Mucosa of rectum (tissue), 2 donors: ENCODE results near the gene SLC38A6.
"Not testable (repeated sequence)": the region's sequence is repeated elsewhere in the genome, so short reads cannot be mapped to it uniquely, and the experiment has no call there.

Experiments
- H3K27ac ChIP-seq, 2 donors: one replicate each; pipeline ENCODE4 v1.7.0; 2013; ENCODE audit warnings: inconsistent platforms in 2 of 2, low read depth in 2 of 2, low read length in 2 of 2
- H3K27me3 ChIP-seq, 2 donors: one replicate each; pipeline ENCODE4 v1.7.0; 2013; ENCODE audit warnings: low read length in 2 of 2; ENCODE audit not compliant: control insufficient read depth in 2 of 2, insufficient read depth in 2 of 2
- H3K36me3 ChIP-seq, 2 donors: one replicate each; pipeline ENCODE4 v1.7.0; 2013; ENCODE audit warnings: low read length in 2 of 2; ENCODE audit not compliant: control insufficient read depth in 2 of 2, insufficient read depth in 2 of 2
- H3K4me1 ChIP-seq, 2 donors: one replicate each; pipeline ENCODE4 v1.7.0; 2013; ENCODE audit warnings: low read length in 2 of 2, mild to moderate bottlenecking in 1 of 2; ENCODE audit not compliant: control insufficient read depth in 2 of 2, insufficient read depth in 2 of 2
- H3K4me3 ChIP-seq, 2 donors: one replicate each; pipeline ENCODE4 v1.7.0; 2013; ENCODE audit warnings: low read length in 2 of 2
- H3K9ac ChIP-seq, 2 donors: one replicate each; pipeline ENCODE4 v1.7.0; 2013; ENCODE audit warnings: low read length in 2 of 2, low read depth in 1 of 2, mild to moderate bottlenecking in 1 of 2
- H3K9me3 ChIP-seq, 2 donors: one replicate each; pipeline ENCODE4 v1.7.0; 2013; ENCODE audit warnings: low read length in 2 of 2; ENCODE audit not compliant: control insufficient read depth in 2 of 2
- donor health status: healthy.
- donor health status: Normal muscosa, but diverticular disease.

SLC38A6 gene

GRCh38 chr14:61047021-61047420 is 66.0 kb downstream of the SLC38A6 start:
- Histone ChIP-seq H3K4me3 (no peak overlapping the region), H3K4me1 (no peaks in the 10 kb centered on the region), H3K9ac (no peak overlapping the region), H3K27me3 (no peaks in the 10 kb centered on the region), H3K27ac (no peak overlapping the region), H3K9me3 (no peaks in the 10 kb centered on the region), H3K36me3 (no peaks in the 10 kb centered on the region)

- Histone ChIP-seq H3K27me3 (no peaks in the 10 kb centered on the region), H3K4me3 (no peak overlapping the region), H3K4me1 (no peaks in the 10 kb centered on the region), H3K9me3 (no peaks in the 10 kb centered on the region), H3K9ac (no peak overlapping the region), H3K27ac (no peak overlapping the region), H3K36me3 (no peaks in the 10 kb centered on the region)
These were observed 67.6 kb downstream of the SLC38A6 start for GRCh38 chr14:61048640-61049039.

GRCh38 chr14:61050417-61050816 is 69.4 kb downstream of the SLC38A6 start:
- Histone ChIP-seq H3K9ac (no peak overlapping the region), H3K4me1 (no peaks in the 10 kb centered on the region), H3K36me3 (no peaks in the 10 kb centered on the region), H3K9me3 (no peaks in the 10 kb centered on the region), H3K27ac (no peak overlapping the region), H3K4me3 (no peak overlapping the region), H3K27me3 (no peaks in the 10 kb centered on the region)

- H3K4me1 ChIP-seq: no peaks in the 10 kb centered on the region
- H3K4me3 ChIP-seq: no peak overlapping the region
- H3K27me3 ChIP-seq: no peaks in the 10 kb centered on the region
- no peaks in the 10 kb centered on the region for H3K9me3 ChIP-seq
- H3K9ac ChIP-seq: no peak overlapping the region
- no peak overlapping the region for H3K27ac ChIP-seq
- H3K36me3 ChIP-seq: no peaks in the 10 kb centered on the region
These were observed 70.0 kb downstream of the SLC38A6 start for GRCh38 chr14:61051051-61051450.

GRCh38 chr14:61051621-61052020 is 70.6 kb downstream of the SLC38A6 start:
- Histone ChIP-seq H3K4me1 (no peaks in the 10 kb centered on the region), H3K27me3 (no peaks in the 10 kb centered on the region), H3K9ac (no peak overlapping the region), H3K9me3 (no peaks in the 10 kb centered on the region), H3K27ac (no peak overlapping the region), H3K36me3 (no peaks in the 10 kb centered on the region), H3K4me3 (no peak overlapping the region)

GRCh38 chr14:61063461-61063860 is 82.4 kb downstream of the SLC38A6 start:
- Histone ChIP-seq H3K9me3 (no peaks in the 10 kb centered on the region), H3K4me1 (no peaks in the 10 kb centered on the region), H3K9ac (no peak overlapping the region), H3K27ac (no peak overlapping the region), H3K36me3 (no peaks in the 10 kb centered on the region), H3K4me3 (no peak overlapping the region), H3K27me3 (no peaks in the 10 kb centered on the region)

GRCh38 chr14:61064210-61064609 is 83.2 kb downstream of the SLC38A6 start:
- Histone ChIP-seq H3K27me3 (no peaks in the 10 kb centered on the region), H3K9ac (no peak overlapping the region), H3K4me1 (no peaks in the 10 kb centered on the region), H3K4me3 (no peak overlapping the region), H3K27ac (no peak overlapping the region), H3K9me3 (no peaks in the 10 kb centered on the region), H3K36me3 (no peaks in the 10 kb centered on the region)

GRCh38 chr14:61064856-61065255 is 83.8 kb downstream of the SLC38A6 start:
- H3K4me3 ChIP-seq: no peak overlapping the region
- H3K27ac ChIP-seq: no peak overlapping the region
- H3K9ac ChIP-seq: no peak overlapping the region
- H3K36me3 ChIP-seq: no peaks in the 10 kb centered on the region
- no peaks in the 10 kb centered on the region for H3K4me1 ChIP-seq
- H3K27me3 ChIP-seq: no peaks in the 10 kb centered on the region
- no peaks in the 10 kb centered on the region for H3K9me3 ChIP-seq

- no peaks in the 10 kb centered on the region for H3K27me3 ChIP-seq
- H3K4me3 ChIP-seq: no peak overlapping the region
- H3K9me3 ChIP-seq: no peaks in the 10 kb centered on the region
- no peaks in the 10 kb centered on the region for H3K4me1 ChIP-seq
- H3K27ac ChIP-seq: no peak overlapping the region
- no peak overlapping the region for H3K9ac ChIP-seq
- H3K36me3 ChIP-seq: no peaks in the 10 kb centered on the region
These were observed 84.6 kb downstream of the SLC38A6 start for GRCh38 chr14:61065656-61066055.

GRCh38 chr14:61072442-61072841 is 91.4 kb downstream of the SLC38A6 start:
- not testable (repeated sequence) for H3K4me3 ChIP-seq, H3K36me3 ChIP-seq, H3K9ac ChIP-seq, H3K9me3 ChIP-seq, H3K27ac ChIP-seq, H3K27me3 ChIP-seq, H3K4me1 ChIP-seq

- H3K9ac ChIP-seq: no peak overlapping the region
- H3K27me3 ChIP-seq: no peaks in the 10 kb centered on the region
- H3K4me3 ChIP-seq: no peak overlapping the region
- H3K4me1 ChIP-seq: no peaks in the 10 kb centered on the region
- H3K36me3 ChIP-seq: no peaks in the 10 kb centered on the region
- H3K9me3 ChIP-seq: no peaks in the 10 kb centered on the region
- H3K27ac ChIP-seq: no peak overlapping the region
These were observed 93.8 kb downstream of the SLC38A6 start for GRCh38 chr14:61074852-61075251.
